ENCODE data around the gene SLC2A4. TPM values are rescaled to one million over a fixed set of nuclear protein-coding genes. Genes with fewer than 3 reads are reported as not detected.

The SLC2A4 gene
- total RNA-seq, 1 donor from 2014 or later = 0.31 TPM

DNA sequence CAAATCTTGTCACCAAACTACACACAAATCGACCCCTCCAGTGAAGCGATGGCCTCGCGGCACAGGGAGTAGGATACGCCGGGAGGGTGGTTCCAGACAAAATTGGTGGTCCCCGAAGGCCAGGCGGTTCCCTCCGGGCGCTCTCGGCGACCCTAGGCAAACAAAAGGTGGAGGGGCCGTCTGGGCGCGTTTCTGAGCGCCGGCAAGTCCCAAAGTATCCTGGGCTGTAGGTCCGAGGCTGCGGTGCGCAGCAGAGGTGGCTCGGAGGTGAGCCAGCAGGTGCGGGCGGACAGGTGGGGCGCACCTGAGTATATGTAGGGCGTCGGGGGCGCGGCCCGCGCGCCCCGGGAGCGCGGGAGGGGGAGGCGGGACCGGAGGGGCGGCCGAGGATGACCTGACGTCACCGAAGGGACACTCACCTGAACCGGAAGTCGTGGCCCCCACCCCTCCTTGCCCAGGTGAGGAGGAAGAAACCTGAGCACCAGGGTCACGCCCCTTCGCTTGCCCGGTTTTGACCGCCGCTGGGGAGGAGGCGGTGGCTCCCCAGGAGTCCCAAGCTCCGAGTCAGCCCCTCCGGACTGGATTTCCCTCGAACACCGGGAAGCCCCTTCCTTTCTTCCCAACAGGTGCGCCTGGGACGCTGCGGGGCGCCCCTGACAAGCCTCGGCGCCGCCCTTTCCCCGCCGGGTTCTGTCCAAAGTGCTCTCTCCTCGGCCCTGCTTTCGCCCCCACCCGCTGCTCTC is 19.2 kb upstream of the SLC2A4 start, which contains the start of gene CLDN7:
TSS of gene CLDN7 (minus strand) at position 287 of the 743 bp plus-strand sequence. CDS start 435 bp downstream, outside the sequence.
- H3K27ac Mint-ChIP-seq = peak within 1 kb of the TSS; percentile 49
- no peaks in the 10 kb centered on the region for H3K9me3 Mint-ChIP-seq
- H3K4me1 Mint-ChIP-seq (ENCODE audit: low read depth) = peaks cover 32% of the 10 kb centered on the region
- H3K27me3 Mint-ChIP-seq (ENCODE audit: insufficient read depth) = peaks cover 23% of the 10 kb centered on the region
- DNase-seq (ENCODE audit: low spot score) = no peak
- intact Hi-C loops (cut with micrococcal nuclease) = loop anchor here (2.0 kb wide), 1 partner anchor 18 kb away; the partner anchor contains the start of gene SLC2A4
- H3K4me3 Mint-ChIP-seq = peak within 1 kb of the TSS; percentile 73
- peaks cover 12% of the 10 kb centered on the region for H3K36me3 Mint-ChIP-seq (ENCODE audit: low read depth)

DNA sequence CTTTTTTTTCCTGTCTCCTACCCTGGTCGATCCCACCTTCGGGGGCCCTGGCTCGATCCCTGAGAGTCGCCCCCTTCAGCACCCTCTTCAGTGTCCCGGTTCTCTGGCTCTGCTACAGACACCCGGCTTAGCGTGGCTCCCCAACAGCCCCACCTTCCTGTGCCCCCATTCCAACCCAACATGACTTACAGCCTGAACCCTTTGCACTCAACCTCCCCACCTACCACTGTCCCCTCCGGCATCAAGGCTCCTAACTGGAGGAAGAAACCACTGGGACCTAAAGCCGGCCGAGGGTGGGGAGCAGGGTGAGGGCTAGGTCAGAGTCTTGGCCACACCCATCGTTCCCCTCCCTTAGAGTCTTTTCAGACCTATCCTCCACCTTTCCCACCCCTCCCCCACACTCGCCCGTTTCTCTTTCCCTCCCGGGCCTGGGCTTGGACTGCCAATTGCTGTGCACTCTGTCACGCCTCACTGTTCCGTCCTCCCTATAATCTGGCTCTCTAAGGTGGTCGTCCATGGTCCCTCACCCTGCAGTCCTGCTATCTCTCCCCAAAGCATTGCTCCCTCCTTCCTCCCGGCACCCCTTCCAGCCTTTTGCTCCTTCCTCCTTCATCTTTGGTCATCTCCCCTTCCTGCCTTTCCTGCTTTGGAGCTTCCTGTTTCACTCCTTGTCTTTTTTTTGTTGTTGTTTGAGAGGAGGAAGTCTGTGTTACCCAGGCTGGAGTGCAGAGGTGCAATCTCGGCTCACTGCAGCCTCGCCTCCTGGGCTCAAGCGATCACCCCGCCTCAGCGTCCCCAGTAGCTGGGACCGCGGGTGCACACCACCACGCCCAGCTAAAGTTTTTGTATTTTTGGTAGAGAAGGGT is 18.4 kb upstream of the SLC2A4 start:
- Mint-ChIP-seq H3K9me3 (no peaks in the 10 kb centered on the region), H3K4me1 (ENCODE audit: low read depth) (peaks cover 32% of the 10 kb centered on the region), H3K4me3 (peak overlapping the region; percentile 73), H3K27me3 (ENCODE audit: insufficient read depth) (peaks cover 23% of the 10 kb centered on the region), H3K36me3 (ENCODE audit: low read depth) (peaks cover 11% of the 10 kb centered on the region), H3K27ac (peak overlapping the region; percentile 49)
- DNase-seq (ENCODE audit: low spot score) = no peak
- intact Hi-C loops (cut with micrococcal nuclease) = loop anchor here (2.0 kb wide), 1 partner anchor 18 kb away; the partner anchor contains the start of gene SLC2A4

DNA sequence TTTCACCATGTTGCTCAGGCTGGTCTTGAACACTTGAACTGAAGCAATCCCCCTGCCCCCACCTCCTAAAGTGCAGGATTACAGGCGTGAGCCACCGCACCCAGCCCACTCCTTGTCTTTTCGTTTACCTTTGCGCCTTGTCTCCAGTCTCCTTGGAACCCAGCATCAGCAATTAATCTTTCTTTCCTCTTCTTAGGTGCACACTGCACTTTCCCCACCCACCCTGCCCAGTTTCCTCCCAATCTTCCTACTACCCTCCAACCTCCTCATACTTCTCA is 17.8 kb upstream of the SLC2A4 start:
- H3K9me3 Mint-ChIP-seq = no peaks in the 10 kb centered on the region
- H3K27ac Mint-ChIP-seq = no peak overlapping the region
- intact Hi-C loops (cut with micrococcal nuclease) = loop anchor here (2.0 kb wide), 1 partner anchor 17 kb away; the partner anchor contains the start of gene SLC2A4
- peak overlapping the region; percentile 73 for H3K4me3 Mint-ChIP-seq
- H3K27me3 Mint-ChIP-seq (ENCODE audit: insufficient read depth) = peaks cover 23% of the 10 kb centered on the region
- H3K4me1 Mint-ChIP-seq (ENCODE audit: low read depth) = peaks cover 30% of the 10 kb centered on the region
- no peak for DNase-seq (ENCODE audit: low spot score)
- H3K36me3 Mint-ChIP-seq (ENCODE audit: low read depth) = peaks cover 8% of the 10 kb centered on the region

DNA sequence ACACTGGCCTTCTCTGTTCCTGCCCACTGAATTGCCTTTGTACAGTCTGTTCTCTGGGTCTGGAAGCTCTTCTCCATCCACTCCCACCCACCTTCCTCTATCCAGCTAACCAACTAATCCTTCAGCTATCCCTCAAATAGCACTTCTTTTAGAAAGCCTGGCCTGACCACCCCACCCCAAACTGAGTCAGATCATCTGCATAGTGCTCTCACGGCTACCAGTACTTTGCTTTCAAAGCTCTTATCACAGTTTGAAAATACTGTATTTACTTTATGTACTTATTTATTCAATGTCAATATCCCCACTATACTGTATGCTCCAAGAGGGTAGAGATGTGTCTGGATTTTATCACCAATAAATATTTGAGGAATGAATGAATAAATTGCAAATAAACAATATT is 14.7 kb upstream of the SLC2A4 start:
- no peak overlapping the region for H3K4me3 Mint-ChIP-seq
- no peaks in the 10 kb centered on the region for H3K9me3 Mint-ChIP-seq
- intact Hi-C loops (cut with micrococcal nuclease) = no loop called here
- H3K4me1 Mint-ChIP-seq (ENCODE audit: low read depth) = peaks cover 19% of the 10 kb centered on the region
- H3K36me3 Mint-ChIP-seq (ENCODE audit: low read depth) = no peaks in the 10 kb centered on the region
- DNase-seq (ENCODE audit: low spot score) = no peak
- peaks cover 23% of the 10 kb centered on the region for H3K27me3 Mint-ChIP-seq (ENCODE audit: insufficient read depth)
- H3K27ac Mint-ChIP-seq = no peak overlapping the region

GRCh38 chr17:7279448-7279847 is 2.1 kb upstream of the SLC2A4 start:
- H3K27ac Mint-ChIP-seq = no peak overlapping the region
- peaks cover 30% of the 10 kb centered on the region for H3K27me3 Mint-ChIP-seq (ENCODE audit: insufficient read depth)
- H3K4me1 Mint-ChIP-seq (ENCODE audit: low read depth) = peaks cover 16% of the 10 kb centered on the region
- H3K36me3 Mint-ChIP-seq (ENCODE audit: low read depth) = peaks cover 2% of the 10 kb centered on the region
- no peak overlapping the region for H3K4me3 Mint-ChIP-seq
- no peaks in the 10 kb centered on the region for H3K9me3 Mint-ChIP-seq
- intact Hi-C loops (cut with micrococcal nuclease) = no loop called here
- DNase-seq (ENCODE audit: low spot score) = no peak

DNA sequence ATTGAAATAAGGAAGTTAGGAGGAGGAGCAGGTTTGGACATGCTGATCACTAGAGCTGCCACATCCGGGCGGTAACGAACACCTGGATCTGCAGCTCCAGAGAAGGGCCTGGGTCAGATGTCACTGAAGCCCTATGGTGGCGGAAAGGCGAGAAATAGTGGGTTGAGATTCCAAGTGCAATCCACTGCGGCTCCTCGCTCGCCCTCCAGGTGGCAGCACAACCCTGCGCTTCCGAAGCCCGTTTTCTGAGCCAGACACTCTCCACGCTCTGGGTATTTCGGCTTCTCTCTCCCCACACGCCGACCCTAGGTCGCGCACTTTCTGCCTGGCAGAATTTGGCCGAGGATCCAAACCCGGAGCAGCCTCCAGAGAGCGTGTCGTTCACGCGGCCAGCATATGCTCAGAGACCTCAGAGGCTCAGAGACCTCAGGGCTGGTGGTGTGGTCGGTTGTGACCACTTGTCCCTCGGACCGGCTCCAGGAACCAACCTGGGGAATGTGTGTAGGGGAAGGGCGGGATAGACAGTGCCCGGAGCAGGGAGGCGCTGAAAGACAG is 922 bp upstream of the SLC2A4 start:
- DNase-seq (ENCODE audit: low spot score) = peak; percentile 69
- peak overlapping the region; percentile 25 for H3K27ac Mint-ChIP-seq
- no peaks in the 10 kb centered on the region for H3K9me3 Mint-ChIP-seq
- peak overlapping the region; percentile 79 for H3K4me3 Mint-ChIP-seq
- intact Hi-C loops (cut with micrococcal nuclease) = loop anchor here (1.0 to 2.0 kb wide), 8 partner anchors 16 to 124 kb away; partner anchors contain the start of genes ACAP1, CLDN7, EIF5A and PHF23
- peaks cover 32% of the 10 kb centered on the region for H3K27me3 Mint-ChIP-seq (ENCODE audit: insufficient read depth)
- peaks cover 16% of the 10 kb centered on the region for H3K4me1 Mint-ChIP-seq (ENCODE audit: low read depth)
- H3K36me3 Mint-ChIP-seq (ENCODE audit: low read depth) = peaks cover 2% of the 10 kb centered on the region

DNA sequence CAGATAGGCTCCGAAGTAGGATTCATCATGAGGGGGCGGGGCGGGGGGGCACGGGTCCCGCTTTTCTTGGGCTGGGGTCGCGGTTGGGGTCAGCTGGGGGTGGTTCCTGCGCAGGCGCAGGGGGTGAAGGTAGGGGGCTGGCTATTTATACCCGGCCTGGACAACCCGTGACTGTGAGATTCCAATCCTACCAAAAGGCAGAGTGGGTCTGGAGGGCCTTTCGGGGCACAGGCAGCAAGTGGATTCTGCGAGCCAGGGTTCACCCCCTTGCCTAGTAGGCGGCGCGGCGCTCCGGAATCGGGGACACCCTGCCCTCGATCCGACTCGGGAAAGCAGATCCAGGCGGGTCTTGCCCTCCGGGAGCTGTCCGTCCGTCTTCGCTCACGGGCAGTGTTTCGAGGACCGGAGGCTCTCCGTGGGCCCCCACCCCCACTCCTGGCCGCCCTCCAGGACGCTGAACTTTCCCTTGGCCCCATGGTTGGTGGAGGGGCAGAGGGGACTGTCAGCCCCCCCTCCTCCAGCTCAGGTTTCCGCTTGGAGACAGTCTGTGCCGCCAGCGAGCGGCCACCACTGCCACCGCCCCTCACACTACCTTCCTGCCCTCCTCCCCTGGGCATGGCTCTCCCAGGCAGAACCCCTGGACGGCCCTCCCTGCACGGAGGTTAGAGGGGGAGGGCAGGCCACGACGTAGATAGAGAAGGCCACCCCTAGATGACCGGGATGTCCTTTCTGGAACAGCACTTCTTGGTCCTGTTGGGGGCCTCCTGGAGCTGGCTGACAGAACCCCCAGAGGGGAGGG is 634 bp downstream of the SLC2A4 start:
- Mint-ChIP-seq H3K27me3 (ENCODE audit: insufficient read depth) (peaks cover 39% of the 10 kb centered on the region), H3K27ac (no peak overlapping the region), H3K9me3 (no peaks in the 10 kb centered on the region), H3K4me3 (peak overlapping the region; percentile 79), H3K4me1 (ENCODE audit: low read depth) (peaks cover 16% of the 10 kb centered on the region), H3K36me3 (ENCODE audit: low read depth) (peaks cover 2% of the 10 kb centered on the region)
- intact Hi-C loops (cut with micrococcal nuclease) = loop anchor here (1.0 to 2.0 kb wide), 7 partner anchors 19 to 122 kb away; partner anchors contain the start of genes ACAP1, CLDN7, EIF5A and PHF23
- DNase-seq (ENCODE audit: low spot score) = no peak

DNA sequence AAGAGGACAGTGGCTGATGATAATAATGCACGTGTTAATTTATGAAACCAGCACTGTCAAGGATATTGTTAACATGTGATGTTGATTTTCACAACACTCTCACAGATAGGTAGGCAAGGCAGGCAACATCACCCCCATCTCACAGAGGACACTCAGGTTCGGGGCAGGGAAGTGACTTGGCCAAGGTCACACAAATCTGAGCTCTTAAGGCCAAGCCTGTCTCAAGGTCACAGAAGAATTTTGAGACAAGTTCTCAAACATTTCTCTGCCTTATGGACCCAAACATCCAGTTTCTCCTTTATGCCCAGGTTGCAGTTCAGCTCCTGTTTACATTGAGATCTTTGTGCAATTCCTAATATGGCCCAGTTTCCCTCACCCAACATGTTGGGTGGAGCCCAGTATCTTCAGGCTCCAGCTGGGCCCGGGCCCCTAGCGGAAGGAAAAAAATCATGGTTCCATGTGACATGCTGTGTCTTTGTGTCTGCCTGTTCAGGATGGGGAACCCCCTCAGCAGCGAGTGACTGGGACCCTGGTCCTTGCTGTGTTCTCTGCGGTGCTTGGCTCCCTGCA is 1.3 kb downstream of the SLC2A4 start:
- Mint-ChIP-seq H3K4me3 (peak overlapping the region; percentile 47), H3K4me1 (ENCODE audit: low read depth) (peaks cover 16% of the 10 kb centered on the region), H3K27me3 (ENCODE audit: insufficient read depth) (peaks cover 41% of the 10 kb centered on the region), H3K36me3 (ENCODE audit: low read depth) (peaks cover 2% of the 10 kb centered on the region), H3K9me3 (no peaks in the 10 kb centered on the region), H3K27ac (no peak overlapping the region)
- intact Hi-C loops (cut with micrococcal nuclease) = no loop called here
- DNase-seq (ENCODE audit: low spot score) = no peak

GRCh38 chr17:7283471-7284216 is 2.1 kb downstream of the SLC2A4 start:
- no peaks in the 10 kb centered on the region for H3K9me3 Mint-ChIP-seq
- H3K36me3 Mint-ChIP-seq (ENCODE audit: low read depth) = peaks cover 2% of the 10 kb centered on the region
- H3K27me3 Mint-ChIP-seq (ENCODE audit: insufficient read depth) = peaks cover 43% of the 10 kb centered on the region
- no peak for DNase-seq (ENCODE audit: low spot score)
- H3K4me3 Mint-ChIP-seq = peak overlapping the region; percentile 22
- H3K4me1 Mint-ChIP-seq (ENCODE audit: low read depth) = peaks cover 16% of the 10 kb centered on the region
- H3K27ac Mint-ChIP-seq = no peak overlapping the region
- intact Hi-C loops (cut with micrococcal nuclease) = no loop called here

GRCh38 chr17:7284911-7285310 is 3.4 kb downstream of the SLC2A4 start:
- H3K9me3 Mint-ChIP-seq = no peaks in the 10 kb centered on the region
- no peak overlapping the region for H3K27ac Mint-ChIP-seq
- peaks cover 43% of the 10 kb centered on the region for H3K27me3 Mint-ChIP-seq (ENCODE audit: insufficient read depth)
- peaks cover 2% of the 10 kb centered on the region for H3K36me3 Mint-ChIP-seq (ENCODE audit: low read depth)
- H3K4me3 Mint-ChIP-seq = no peak overlapping the region
- DNase-seq (ENCODE audit: low spot score) = no peak
- intact Hi-C loops (cut with micrococcal nuclease) = no loop called here
- H3K4me1 Mint-ChIP-seq (ENCODE audit: low read depth) = peaks cover 16% of the 10 kb centered on the region

DNA sequence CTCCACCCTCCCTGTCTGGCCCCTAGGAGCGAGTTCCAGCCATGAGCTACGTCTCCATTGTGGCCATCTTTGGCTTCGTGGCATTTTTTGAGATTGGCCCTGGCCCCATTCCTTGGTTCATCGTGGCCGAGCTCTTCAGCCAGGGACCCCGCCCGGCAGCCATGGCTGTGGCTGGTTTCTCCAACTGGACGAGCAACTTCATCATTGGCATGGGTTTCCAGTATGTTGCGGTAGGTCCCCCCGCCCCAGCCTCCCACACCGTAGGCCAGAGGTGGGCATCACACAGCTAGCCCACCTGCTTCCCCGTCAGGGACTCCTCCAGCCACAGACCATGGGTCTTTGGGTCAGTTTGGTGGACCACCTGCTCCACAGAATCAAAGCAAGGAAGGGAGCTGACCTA is 4.2 kb downstream of the SLC2A4 start:
- peaks cover 8% of the 10 kb centered on the region for H3K4me1 Mint-ChIP-seq (ENCODE audit: low read depth)
- DNase-seq (ENCODE audit: low spot score) = no peak
- peaks cover 41% of the 10 kb centered on the region for H3K27me3 Mint-ChIP-seq (ENCODE audit: insufficient read depth)

More for the DNA sequence above, 4.2 kb downstream of the SLC2A4 start:
- intact Hi-C loops (cut with micrococcal nuclease) = no loop called here
- H3K36me3 Mint-ChIP-seq (ENCODE audit: low read depth) = peaks cover 2% of the 10 kb centered on the region
- H3K27ac Mint-ChIP-seq = no peak overlapping the region
- no peak overlapping the region for H3K4me3 Mint-ChIP-seq
- H3K9me3 Mint-ChIP-seq = no peaks in the 10 kb centered on the region
